Nephron progenitor cell (in vitro differentiated cells): ENCODE measurements around the gene C10orf95.

Experiments
- DNase-seq: peaks from one replicate; pipeline ENCODE4 v3.0.0; 2021
- H3K27ac Mint-ChIP-seq: 2 replicates; pipeline ENCODE4 v1.8.0; 2021; ENCODE audit warnings: mild to moderate bottlenecking, moderate library complexity, mixed read lengths
- H3K27me3 Mint-ChIP-seq: 2 replicates; pipeline ENCODE4 v1.8.0; 2021; ENCODE audit warnings: mild to moderate bottlenecking, low read depth, mixed read lengths; ENCODE audit not compliant: poor library complexity
- H3K36me3 Mint-ChIP-seq: 2 replicates; pipeline ENCODE4 v1.8.0; 2021; ENCODE audit warnings: low read depth, mixed read lengths
- H3K4me1 Mint-ChIP-seq: 2 replicates; pipeline ENCODE4 v1.8.0; 2021; ENCODE audit warnings: mixed read lengths
- H3K4me3 Mint-ChIP-seq: 2 replicates; pipeline ENCODE4 v1.8.0; 2021; ENCODE audit warnings: mild to moderate bottlenecking, moderate library complexity, mixed read lengths
- H3K9me3 Mint-ChIP-seq: 2 replicates; pipeline ENCODE4 v1.8.0; 2021; ENCODE audit warnings: mild to moderate bottlenecking, moderate library complexity, mixed read lengths
- TF ChIP-seq, protein P1 (sequence below): fragments of 200-600 bp; sonication (generic); IDR thresholded peaks from 2 replicates; pipeline ENCODE4 v1.5.0; 2021; ENCODE audit warnings: antibody characterized with exemption

C10orf95 gene

DNA sequence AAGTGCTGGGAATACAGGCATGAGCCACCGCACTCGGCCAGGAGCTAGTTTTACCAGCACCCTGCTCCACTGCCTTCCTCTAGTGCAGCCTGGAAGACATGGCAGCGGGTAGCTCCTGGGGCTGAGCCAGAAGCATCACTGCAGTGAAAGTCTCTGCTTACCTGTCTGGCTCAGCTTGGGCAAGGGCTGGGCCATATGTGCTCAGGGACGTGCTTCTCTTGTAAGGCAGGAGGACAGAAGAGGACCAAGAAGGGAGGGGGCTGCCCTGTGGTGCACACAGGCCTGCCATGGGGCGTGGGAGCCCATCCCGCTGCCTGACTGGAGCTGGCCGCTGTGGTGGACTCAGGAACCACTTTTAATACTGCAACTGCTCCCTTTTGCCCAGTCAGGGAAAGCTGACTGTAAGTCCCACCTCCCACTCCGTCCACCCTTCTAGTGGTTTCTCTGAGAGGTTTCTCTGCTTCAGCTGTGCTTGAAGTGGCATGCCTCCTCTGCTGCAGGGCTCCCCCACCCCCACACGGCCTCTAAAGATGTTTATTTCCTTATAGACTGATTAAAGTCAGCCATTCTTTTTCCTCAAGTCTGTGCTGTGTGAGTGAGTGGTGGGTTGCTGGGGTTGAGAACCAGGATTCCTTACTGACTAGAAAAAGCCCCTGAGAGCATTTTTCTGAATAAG lies 25.3 kb upstream of the C10orf95 start:
- DNase-seq = no peak
- no peak overlapping the region for H3K4me3 Mint-ChIP-seq
- TF ChIP-seq, protein P1, sequence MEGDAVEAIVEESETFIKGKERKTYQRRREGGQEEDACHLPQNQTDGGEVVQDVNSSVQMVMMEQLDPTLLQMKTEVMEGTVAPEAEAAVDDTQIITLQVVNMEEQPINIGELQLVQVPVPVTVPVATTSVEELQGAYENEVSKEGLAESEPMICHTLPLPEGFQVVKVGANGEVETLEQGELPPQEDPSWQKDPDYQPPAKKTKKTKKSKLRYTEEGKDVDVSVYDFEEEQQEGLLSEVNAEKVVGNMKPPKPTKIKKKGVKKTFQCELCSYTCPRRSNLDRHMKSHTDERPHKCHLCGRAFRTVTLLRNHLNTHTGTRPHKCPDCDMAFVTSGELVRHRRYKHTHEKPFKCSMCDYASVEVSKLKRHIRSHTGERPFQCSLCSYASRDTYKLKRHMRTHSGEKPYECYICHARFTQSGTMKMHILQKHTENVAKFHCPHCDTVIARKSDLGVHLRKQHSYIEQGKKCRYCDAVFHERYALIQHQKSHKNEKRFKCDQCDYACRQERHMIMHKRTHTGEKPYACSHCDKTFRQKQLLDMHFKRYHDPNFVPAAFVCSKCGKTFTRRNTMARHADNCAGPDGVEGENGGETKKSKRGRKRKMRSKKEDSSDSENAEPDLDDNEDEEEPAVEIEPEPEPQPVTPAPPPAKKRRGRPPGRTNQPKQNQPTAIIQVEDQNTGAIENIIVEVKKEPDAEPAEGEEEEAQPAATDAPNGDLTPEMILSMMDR = no peak
- H3K27me3 Mint-ChIP-seq = no peaks in the 10 kb centered on the region
- H3K36me3 Mint-ChIP-seq = peaks cover 5% of the 10 kb centered on the region
- H3K4me1 Mint-ChIP-seq = no peaks in the 10 kb centered on the region
- H3K9me3 Mint-ChIP-seq = no peaks in the 10 kb centered on the region
- H3K27ac Mint-ChIP-seq = no peak overlapping the region

DNA sequence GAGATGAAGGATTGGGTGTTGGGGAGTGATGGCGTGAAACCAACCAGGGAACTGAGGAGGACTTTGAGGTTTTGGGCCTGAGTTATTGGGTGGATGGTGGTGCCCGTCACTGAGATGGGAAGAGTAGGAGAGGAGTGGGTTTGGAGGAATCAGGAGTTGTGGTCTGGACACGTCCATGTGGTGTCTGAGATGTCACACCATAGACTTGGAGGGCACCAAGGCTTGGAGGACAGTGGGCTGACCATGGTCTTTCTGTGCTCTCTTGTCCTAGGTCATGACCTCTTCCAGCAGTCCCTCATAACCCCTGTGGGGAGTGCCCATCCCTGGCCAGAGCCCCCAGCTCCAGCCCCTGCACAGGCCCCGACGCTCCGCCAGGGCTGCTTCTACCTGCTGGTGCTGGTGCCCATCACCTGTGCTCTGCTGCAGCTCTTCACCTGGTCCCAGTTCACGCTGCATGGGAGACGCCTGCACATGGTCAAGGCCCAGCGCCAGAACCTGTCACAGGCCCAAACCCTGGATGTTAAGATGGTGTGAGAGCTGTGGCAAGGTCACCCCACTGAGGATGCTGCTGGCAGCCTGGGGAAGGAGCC lies 24.2 kb upstream of the C10orf95 start:
- TF ChIP-seq, protein P1 = no peak
- H3K36me3 Mint-ChIP-seq = peaks cover 5% of the 10 kb centered on the region
- no peaks in the 10 kb centered on the region for H3K27me3 Mint-ChIP-seq
- H3K27ac Mint-ChIP-seq = no peak overlapping the region
- no peaks in the 10 kb centered on the region for H3K9me3 Mint-ChIP-seq
- no peak for DNase-seq
- no peaks in the 10 kb centered on the region for H3K4me1 Mint-ChIP-seq
- H3K4me3 Mint-ChIP-seq = no peak overlapping the region

DNA sequence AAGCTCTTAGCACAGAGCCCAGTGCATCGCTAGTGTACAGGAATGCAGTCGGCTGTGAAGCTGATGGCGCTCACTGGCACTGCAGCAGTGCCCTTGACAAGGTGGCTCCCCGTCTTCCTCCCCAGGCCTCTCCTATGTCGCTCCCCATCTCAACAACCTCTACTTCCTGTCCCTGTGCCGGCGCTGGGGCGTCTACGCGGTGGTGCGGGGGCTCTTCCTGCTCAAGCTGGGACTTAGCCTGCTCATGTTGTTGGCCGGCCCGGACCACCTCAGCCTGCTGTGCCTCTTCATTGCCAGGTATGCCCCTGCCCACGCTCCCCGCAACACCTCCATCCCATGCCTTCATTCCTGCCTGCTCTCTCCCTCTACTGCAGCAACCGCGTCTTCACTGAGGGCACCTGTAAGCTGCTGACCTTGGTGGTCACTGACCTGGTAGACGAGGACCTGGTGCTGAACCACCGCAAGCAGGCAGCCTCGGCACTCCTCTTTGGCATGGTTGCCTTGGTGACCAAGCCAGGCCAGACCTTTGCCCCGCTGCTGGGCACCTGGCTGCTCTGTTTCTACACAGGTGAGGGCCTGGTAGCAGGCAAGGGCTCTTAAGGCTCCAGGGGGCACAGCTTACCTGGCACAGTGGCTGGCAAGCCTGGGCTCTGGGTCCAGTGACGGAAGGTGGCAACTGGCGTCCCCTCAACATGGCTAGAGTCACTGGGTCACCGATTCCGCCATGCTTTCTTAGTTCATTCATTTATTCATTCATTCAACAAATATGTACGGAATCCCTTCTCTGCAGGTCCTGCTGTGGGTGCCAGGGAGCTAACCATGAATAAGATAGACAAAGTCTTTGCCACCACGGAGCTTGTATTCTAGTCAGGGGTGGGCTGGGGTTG lies 22.3 kb upstream of the C10orf95 start:
- Mint-ChIP-seq H3K27me3 (no peaks in the 10 kb centered on the region), H3K9me3 (no peaks in the 10 kb centered on the region), H3K4me3 (no peak overlapping the region), H3K4me1 (peaks cover 5% of the 10 kb centered on the region), H3K27ac (no peak overlapping the region), H3K36me3 (peaks cover under 1% of the 10 kb centered on the region)
- TF ChIP-seq, protein P1 = no peak
- DNase-seq = no peak

DNA sequence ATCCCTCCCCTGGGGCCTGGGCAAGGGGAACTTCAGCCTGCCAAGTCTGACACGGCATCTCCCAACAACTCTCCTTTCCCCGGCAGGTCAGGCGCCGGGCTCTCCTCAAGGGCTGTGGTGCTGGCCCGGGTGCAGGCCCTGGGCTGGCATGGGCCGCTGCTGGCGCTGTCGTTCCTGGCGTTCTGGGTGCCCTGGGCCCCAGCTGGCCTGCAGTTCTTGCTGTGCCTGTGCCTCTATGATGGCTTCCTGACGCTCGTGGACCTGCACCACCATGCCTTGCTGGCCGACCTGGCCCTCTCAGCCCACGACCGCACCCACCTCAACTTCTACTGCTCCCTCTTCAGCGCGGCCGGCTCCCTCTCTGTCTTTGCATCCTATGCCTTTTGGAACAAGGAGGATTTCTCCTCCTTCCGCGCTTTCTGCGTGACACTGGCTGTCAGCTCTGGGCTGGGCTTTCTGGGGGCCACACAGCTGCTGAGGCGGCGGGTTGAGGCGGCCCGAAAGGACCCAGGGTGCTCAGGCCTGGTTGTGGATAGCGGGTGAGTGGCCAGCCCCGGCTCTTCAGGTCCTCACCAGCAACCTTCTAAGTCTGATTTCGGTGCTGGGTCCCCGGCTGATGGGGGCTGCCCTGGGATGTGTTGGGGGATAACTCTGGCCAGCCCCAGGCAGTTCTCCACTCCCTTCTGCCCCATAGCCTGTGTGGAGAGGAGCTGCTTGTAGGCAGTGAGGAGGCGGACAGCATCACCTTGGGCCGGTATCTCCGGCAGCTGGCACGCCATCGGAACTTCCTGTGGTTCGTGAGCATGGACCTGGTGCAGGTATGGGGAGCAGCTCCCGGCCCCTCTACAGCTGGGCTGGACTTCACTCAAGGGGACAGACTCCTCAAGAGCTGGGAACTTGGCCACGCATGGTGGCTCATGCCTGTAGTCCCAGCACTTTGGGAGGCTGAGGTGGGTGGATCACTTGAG lies 19.5 kb upstream of the C10orf95 start:
- Mint-ChIP-seq H3K27me3 (no peaks in the 10 kb centered on the region), H3K27ac (no peak overlapping the region), H3K4me1 (peaks cover 5% of the 10 kb centered on the region), H3K36me3 (no peaks in the 10 kb centered on the region), H3K4me3 (no peak overlapping the region), H3K9me3 (no peaks in the 10 kb centered on the region)
- DNase-seq = no peak
- TF ChIP-seq, protein P1 = no peak

DNA sequence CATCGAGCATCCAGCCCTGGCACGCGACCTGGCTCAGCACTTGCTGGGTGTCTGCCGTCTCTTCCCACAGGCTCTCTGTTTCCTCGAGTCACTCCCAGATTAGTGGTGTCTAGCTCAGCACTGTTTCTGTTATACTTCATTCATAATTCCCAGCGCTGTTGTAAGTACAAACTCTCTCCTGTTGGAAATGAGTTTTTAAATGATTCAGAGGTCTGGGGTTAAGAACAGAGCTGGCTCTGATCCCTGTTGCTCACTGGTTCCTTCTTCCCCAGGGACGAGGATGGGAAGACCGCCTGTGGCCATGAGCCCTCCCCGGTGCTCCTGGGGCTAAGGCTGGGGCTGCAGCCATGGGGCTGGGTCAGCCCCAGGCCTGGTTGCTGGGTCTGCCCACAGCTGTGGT lies 17.3 kb upstream of the C10orf95 start:
- H3K9me3 Mint-ChIP-seq = no peaks in the 10 kb centered on the region
- TF ChIP-seq, protein P1 = no peak
- no peak for DNase-seq
- peaks cover 8% of the 10 kb centered on the region for H3K4me1 Mint-ChIP-seq
- H3K36me3 Mint-ChIP-seq = no peaks in the 10 kb centered on the region
- no peak overlapping the region for H3K4me3 Mint-ChIP-seq
- H3K27me3 Mint-ChIP-seq = peaks cover 8% of the 10 kb centered on the region
- no peak overlapping the region for H3K27ac Mint-ChIP-seq
